AG09309 (cell line): ENCODE results near the gene HSPA5.
"Not testable (repeated sequence)": the region's sequence is repeated elsewhere in the genome, so short reads cannot be mapped to it uniquely, and the experiment has no call there.

Source experiments
- DNase-seq: peaks from one replicate; pipeline ENCODE4 v3.0.0-alpha.2; 2010; ENCODE audit warnings: low read depth
- H3K4me3 ChIP-seq: 2 replicates; pipeline ENCODE4 v1.5.1; 2011; ENCODE audit warnings: mild to moderate bottlenecking, low read depth, low read length, moderate library complexity; ENCODE audit not compliant: control insufficient read depth
- TF ChIP-seq, protein P1 (sequence below): IDR thresholded peaks from 2 replicates; pipeline ENCODE4 v1.5.1; 2011; ENCODE audit warnings: mild to moderate bottlenecking, low read depth, low read length, inconsistent platforms; ENCODE audit not compliant: insufficient read depth, control insufficient read depth; ENCODE audit errors: missing control alignments

HSPA5 gene

DNA sequence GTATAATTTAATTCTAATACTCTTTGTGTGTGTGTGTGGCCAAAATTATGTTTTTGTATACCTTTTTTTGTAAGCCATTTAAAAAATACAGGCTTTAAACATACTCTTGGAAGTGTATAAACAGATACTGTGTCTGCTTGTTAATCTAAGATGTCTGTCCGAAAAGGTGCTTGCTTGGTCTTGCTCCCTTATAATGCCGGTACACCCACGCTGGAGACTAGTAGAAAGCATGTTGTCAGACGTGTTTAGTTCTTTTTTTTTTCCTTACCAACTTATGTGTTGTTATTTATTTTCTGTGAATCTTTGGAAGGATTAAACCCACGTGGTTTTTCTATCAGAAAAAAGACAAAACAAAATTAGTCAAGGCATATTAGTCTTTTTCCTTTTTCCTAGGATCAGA, 29.9 kb upstream of the HSPA5 start:
- no peak for DNase-seq
- no peak overlapping the region for H3K4me3 ChIP-seq
- TF ChIP-seq, protein P1, sequence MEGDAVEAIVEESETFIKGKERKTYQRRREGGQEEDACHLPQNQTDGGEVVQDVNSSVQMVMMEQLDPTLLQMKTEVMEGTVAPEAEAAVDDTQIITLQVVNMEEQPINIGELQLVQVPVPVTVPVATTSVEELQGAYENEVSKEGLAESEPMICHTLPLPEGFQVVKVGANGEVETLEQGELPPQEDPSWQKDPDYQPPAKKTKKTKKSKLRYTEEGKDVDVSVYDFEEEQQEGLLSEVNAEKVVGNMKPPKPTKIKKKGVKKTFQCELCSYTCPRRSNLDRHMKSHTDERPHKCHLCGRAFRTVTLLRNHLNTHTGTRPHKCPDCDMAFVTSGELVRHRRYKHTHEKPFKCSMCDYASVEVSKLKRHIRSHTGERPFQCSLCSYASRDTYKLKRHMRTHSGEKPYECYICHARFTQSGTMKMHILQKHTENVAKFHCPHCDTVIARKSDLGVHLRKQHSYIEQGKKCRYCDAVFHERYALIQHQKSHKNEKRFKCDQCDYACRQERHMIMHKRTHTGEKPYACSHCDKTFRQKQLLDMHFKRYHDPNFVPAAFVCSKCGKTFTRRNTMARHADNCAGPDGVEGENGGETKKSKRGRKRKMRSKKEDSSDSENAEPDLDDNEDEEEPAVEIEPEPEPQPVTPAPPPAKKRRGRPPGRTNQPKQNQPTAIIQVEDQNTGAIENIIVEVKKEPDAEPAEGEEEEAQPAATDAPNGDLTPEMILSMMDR: no peak

DNA sequence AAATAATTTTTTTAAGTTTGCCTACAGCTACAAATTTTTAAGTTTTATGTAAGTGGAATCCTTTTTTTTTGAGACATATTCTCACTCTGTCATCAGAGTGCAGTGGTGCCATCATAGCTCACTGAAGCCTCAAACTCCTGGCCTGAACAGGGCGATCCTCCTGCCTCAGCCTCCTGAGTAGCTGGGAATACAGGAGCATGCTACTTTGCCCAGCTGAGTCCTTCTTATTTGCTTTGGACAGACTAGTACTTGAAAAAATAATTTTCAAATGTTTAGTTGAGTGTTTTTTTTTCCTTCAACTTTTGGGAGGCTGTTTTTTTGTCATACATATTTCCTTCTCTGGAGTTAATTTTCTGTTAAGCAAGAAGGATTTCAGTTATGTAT, 27.9 kb upstream of the HSPA5 start:
- H3K4me3 ChIP-seq: no peak overlapping the region
- TF ChIP-seq, protein P1: no peak
- DNase-seq: no peak

DNA sequence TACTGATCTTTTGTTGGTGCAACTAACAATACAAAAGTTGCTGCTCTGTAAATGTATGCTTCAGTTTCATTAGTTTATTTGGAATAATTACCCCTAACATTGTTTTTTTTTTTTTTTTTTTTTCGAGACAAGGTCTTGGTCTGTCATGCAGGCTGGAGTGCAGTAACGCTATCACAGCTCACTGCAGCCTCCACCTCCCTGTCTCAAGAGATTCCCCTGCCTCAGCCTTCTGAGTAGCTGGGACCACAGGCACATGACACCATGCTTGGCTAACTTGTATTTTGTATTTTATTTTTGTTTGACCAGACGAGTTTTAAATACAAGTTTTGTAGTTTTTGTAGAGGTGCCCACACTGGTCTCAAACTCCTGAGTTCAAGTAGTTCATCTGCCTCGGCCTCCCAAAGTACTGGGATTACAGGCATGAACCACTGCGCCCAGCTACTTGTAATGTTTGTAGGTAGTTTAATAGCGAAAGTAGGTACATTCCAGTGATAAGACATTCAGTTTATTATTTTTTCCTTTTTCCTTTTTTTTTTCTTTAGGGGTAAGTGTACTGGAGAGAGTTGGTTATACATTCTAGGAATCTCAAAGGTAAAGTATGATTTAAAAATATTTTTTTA, 27.4 kb upstream of the HSPA5 start:
- DNase-seq: no peak
- TF ChIP-seq, protein P1: no peak
- no peak overlapping the region for H3K4me3 ChIP-seq

DNA sequence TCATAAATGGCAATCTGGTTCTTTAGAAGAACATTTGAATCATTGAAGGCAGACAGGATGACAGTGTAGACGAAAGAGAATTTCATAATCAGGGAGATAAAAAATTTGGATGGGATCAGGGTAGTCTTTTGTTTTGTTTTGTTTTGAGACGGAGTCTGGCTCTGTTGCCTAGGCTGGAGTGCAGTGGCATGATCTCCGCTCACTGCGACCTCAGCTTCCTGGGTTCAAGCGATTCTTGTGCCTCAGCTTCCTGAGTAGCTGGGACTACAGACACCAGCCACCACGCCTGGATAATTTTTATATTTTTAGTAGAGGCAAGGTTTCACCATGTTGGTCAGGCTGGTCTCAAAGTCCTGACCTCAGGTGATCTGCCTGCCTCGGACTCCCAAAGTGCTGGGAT, 22.9 kb upstream of the HSPA5 start:
- not testable (repeated sequence) for H3K4me3 ChIP-seq, DNase-seq

DNA sequence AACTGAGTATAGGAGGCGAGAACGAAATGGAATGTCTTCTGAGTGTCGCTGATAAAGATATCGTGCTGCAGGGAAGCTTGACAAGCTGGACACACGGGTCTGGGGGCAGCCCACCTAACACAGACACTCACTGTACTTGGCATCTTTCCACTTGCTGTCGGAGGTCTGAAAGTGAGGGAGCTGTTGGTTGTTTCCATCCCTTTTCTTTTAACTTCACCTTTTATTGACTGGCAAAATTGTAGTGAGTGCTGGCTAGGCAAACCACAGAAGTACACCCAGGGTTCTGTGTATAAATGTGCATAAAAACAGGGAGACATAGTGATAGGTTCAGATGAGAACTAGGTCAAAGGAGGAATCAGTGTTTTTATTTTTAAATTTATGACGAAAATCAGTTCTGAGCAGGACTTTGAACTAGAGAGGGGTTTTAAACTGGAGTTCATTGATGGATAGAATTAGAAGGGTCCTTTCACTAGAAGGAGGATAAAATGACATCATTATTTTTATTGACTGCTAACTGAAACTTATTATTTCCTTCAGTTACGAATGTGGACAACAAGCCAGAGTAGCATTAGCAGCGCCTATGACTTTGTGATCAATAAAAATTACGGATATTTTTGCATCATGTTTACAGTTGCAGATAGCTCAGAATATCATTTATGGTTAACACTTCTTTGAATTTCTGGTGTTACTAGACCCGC, 21.3 kb upstream of the HSPA5 start:
- TF ChIP-seq, protein P1: no peak
- peak overlapping the region; percentile 72 for H3K4me3 ChIP-seq
- DNase-seq: no peak

DNA sequence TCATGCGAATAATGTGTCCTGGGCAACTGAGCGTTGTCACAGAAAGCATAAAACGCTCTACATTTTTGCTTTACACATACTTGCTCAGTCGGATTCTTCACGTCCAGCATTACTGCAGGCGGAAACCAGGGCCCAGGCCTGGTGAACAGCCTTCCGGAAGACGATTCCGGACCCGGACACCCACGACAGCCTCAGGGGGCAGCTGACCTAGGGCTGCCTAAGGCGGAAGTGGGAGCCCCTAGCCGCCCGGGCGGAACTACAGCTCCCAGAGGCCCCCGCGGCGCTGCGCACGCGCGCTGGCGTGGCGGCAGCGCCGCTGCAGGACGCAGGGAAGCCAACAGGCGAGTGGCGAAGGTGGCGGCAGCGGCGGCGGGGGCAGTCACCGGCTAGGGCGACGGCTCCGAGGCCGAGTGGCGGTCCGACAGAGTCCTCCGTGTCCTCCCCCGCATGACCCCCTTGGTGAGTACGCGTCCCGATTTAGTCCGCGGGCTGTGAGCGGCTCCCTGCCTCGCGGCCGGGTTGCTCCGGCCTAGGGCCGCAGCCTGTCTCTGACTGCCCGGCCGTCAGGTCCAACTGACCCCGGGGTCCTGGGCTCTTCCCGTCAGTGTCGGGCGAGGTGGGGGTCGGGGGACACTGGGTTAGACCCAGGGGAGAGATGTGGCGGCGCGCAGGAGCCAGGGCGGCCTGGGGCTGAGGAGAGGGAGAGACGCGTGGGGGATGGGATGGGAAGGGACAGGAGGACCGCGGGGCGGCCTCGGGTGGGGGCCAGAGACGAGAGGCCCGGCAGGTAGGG, 20.6 kb upstream of the HSPA5 start, which contains the start of gene GAPVD1:
Gene GAPVD1, plus strand, starts transcription at position 326 of the 793 bp plus-strand sequence. CDS start 37,096 bp downstream, outside the sequence.
- TF ChIP-seq, protein P1: peak; percentile 15
- DNase-seq: peak; percentile 40
- H3K4me3 ChIP-seq: peak within 1 kb of the TSS; percentile 72

DNA sequence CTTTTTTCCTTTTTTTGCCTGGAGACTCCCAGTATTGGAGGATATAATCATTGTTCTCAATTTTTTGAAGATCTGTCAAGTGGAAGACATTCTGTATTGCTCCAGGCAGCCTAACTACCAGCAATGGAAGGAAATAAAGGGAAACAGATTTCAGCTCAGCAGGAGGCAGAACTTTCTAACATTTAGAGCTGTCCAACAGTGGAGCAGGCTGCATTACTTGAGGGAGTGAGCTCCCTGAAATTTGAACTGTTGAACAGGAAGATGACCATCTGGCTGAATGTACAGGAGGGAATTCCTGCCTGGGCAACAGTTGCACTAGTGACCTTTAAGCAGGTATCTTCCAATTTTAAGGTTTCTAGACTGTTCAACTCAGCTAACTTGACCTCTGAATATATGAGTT, 19.4 kb upstream of the HSPA5 start:
- no peak overlapping the region for H3K4me3 ChIP-seq
- TF ChIP-seq, protein P1: no peak
- no peak for DNase-seq
